HepG2 (cell line): ENCODE results near the gene ORC2. TPM values are rescaled to one million over a fixed set of nuclear protein-coding genes. Genes with fewer than 3 reads are reported as not detected.
A peak's percentile ranks its signal among the peaks of the same experiment; 100 is the strongest.

ENCODE experiments used
- ATAC-seq: fragments of 200-7000 bp; cut with Tn5 transposase; 3 replicates; pipeline ENCODE4 v1.9.1; 2020; ENCODE audit warnings: mild to moderate bottlenecking, moderate library complexity
- BruUV-seq: library from RNA; stranded (reverse); fragments of 400-500 nt; replicated peaks from 2 replicates; lab custom pipeline; 2021; lab: Mats Ljungman, UMichigan
- CTCF ChIA-PET: fragments of 300-600 bp; formaldehyde crosslinking; extraction: SDS; loops from one replicate; lab custom pipeline; 2021; ENCODE audit warnings: low total read pairs, inconsistent platforms, low intra/inter-chr PET ratio; lab: Yijun Ruan, JAX
- POLR2A ChIA-PET: fragments of 350-600 bp; sonication (Branson Sonifier 250); formaldehyde crosslinking; loops from one replicate; lab custom pipeline; 2020; ENCODE audit warnings: antibody characterized with exemption, inconsistent platforms; lab: Yijun Ruan, JAX
- DNase-seq: peaks from one replicate; pipeline ENCODE4 v3.0.0-alpha.2; 2015; ENCODE audit warnings: low spot score
- FAIRE-seq: peaks from 3 replicates; lab custom pipeline; 2011; peaks lifted over from hg19 to GRCh38; lab: Jason Lieb, UNC
- H2AFZ ChIP-seq: one replicate; pipeline ENCODE4 v1.6.1; 2011; ENCODE audit warnings: low read length, inconsistent platforms
- H3K27ac ChIP-seq: fragments of 300-600 bp; 3 replicates; pipeline ENCODE4 v1.8.0; 2011; ENCODE audit warnings: mixed run types, mild to moderate bottlenecking, mixed read lengths, low read length, inconsistent platforms; ENCODE audit not compliant: insufficient read depth; ENCODE audit errors: extremely low read length
- H3K27me3 ChIP-seq, 2 experiments: fragments of 200-600 bp in 1 of 2; 2 replicates in 1 of 2; 3 replicates in 1 of 2; pipeline versions ENCODE4 v1.6.0 to v1.8.0; 2011; ENCODE audit warnings: low read length in 2 of 2, mild to moderate bottlenecking in 2 of 2, moderate library complexity in 2 of 2, inconsistent platforms in 1 of 2; ENCODE audit not compliant: insufficient read depth in 2 of 2, control insufficient read depth in 1 of 2
- H3K36me3 ChIP-seq, 2 experiments: fragments of 200-600 bp in 1 of 2; replicated peaks in 1 of 2; 2 replicates in 1 of 2; 3 replicates in 1 of 2; pipeline versions ENCODE4 v1.5.1 to v1.8.0; 2011; ENCODE audit warnings: low read length in 2 of 2, inconsistent platforms in 1 of 2; ENCODE audit not compliant: insufficient read depth in 2 of 2, control insufficient read depth in 1 of 2
- H3K4me1 ChIP-seq: 2 replicates; pipeline ENCODE4 v1.5.1; 2012; ENCODE audit warnings: low read length, inconsistent platforms; ENCODE audit not compliant: insufficient read depth
- H3K4me2 ChIP-seq: 2 replicates; pipeline ENCODE4 v1.6.0; 2011; ENCODE audit warnings: low read depth, low read length, inconsistent platforms
- H3K4me3 ChIP-seq, 3 experiments: fragments of 200-600 bp in 1 of 3; sonication (generic), shearing (Covaris generic) in 1 of 3; replicated peaks in 1 of 3; 2 replicates each; pipeline ENCODE4 v1.5.1; 2011 to 2016; ENCODE audit warnings: low read length in 3 of 3, inconsistent platforms in 2 of 3, low read depth in 2 of 3, mild to moderate bottlenecking in 2 of 3, control low read depth in 1 of 3, mixed read lengths in 1 of 3; ENCODE audit not compliant: insufficient read depth in 1 of 3
- H3K79me2 ChIP-seq: one replicate; pipeline ENCODE4 v1.6.1; 2011; ENCODE audit warnings: low read length, inconsistent platforms; ENCODE audit not compliant: insufficient read depth
- H3K9ac ChIP-seq: 2 replicates; pipeline ENCODE4 v1.6.0; 2011; ENCODE audit warnings: mild to moderate bottlenecking, low read depth, low read length, inconsistent platforms; ENCODE audit not compliant: insufficient read depth
- H3K9me3 ChIP-seq: 2 replicates; pipeline ENCODE4 v1.5.1; 2012; ENCODE audit warnings: mild to moderate bottlenecking, low read length
- H4K20me1 ChIP-seq: 2 replicates; pipeline ENCODE4 v1.6.0; 2011; ENCODE audit warnings: inconsistent platforms, mild to moderate bottlenecking, low read length, moderate library complexity; ENCODE audit not compliant: insufficient read depth
- AKAP8 ChIP-seq: sonication (generic); formaldehyde crosslinking; IDR thresholded peaks from 2 replicates; pipeline ENCODE4 v1.5.1; 2020; ENCODE audit warnings: mild to moderate bottlenecking, missing genetic modification reagents
- GLMP ChIP-seq: sonication (generic); formaldehyde crosslinking; IDR thresholded peaks from 2 replicates; pipeline ENCODE4 v1.9.0; 2021; ENCODE audit warnings: missing genetic modification reagents, mild to moderate bottlenecking, borderline replicate concordance
- KMT2A ChIP-seq: sonication (generic); formaldehyde crosslinking; IDR thresholded peaks from 2 replicates; pipeline ENCODE4 v1.4.0; 2020; ENCODE audit warnings: missing genetic modification reagents
- STAT6 ChIP-seq: sonication (generic); formaldehyde crosslinking; IDR thresholded peaks from 2 replicates; pipeline ENCODE4 v1.4.0; 2020; ENCODE audit warnings: missing genetic modification reagents, mild to moderate bottlenecking, borderline replicate concordance
- ZKSCAN1 ChIP-seq: fragments of 150-350 bp; IDR thresholded peaks from 2 replicates; pipeline ENCODE4 v1.6.1; 2014; ENCODE audit warnings: low read length
- ZNF414 ChIP-seq: sonication (generic); formaldehyde crosslinking; IDR thresholded peaks from 2 replicates; pipeline ENCODE4 v1.5.0; 2020; ENCODE audit warnings: missing genetic modification reagents
- WGBS: methylation state at CpG from one replicate; pipeline ENCODE4 v1.1.6; 2017; ENCODE audit warnings: low lambda C conversion rate; 5-methylcytosine and 5-hydroxymethylcytosine counted together
- in situ Hi-C: cut with HindIII; loops from 2 replicates; pipeline ENCODE4 v1.10.0; 2017; ENCODE audit warnings: low pct_unique_long_range_greater_than_20kb; ENCODE audit not compliant: extremely low pct_ligation_motif_present
- intact Hi-C: fragments of 100-400 bp; cut with micrococcal nuclease; formaldehyde crosslinking; loops from one replicate; pipeline ENCODE4 v1.10.0; 2022; ENCODE audit not compliant: unreplicated experiment
- polyA plus RNA-seq, 8 experiments: library from polyadenylated mRNA; depleted of rRNA in 3 of 8; stranded (reverse) in 7 of 8; unstranded in 1 of 8; fragments of >200 nt; fragmentation: Illumina TruSeq in 4 of 8; extraction: Trizol in 4 of 8; gene quantifications; 2 replicates each; pipeline versions ENCODE4 v1.2.1 to v1.2.3, GENCODE V29; 2011 to 2016; ENCODE audit warnings: low read depth in 4 of 8, missing spikeins in 1 of 8, mixed read lengths in 1 of 8; ENCODE audit not compliant: insufficient read depth in 1 of 8
- total RNA-seq, 5 experiments: library from RNA; depleted of rRNA; stranded (reverse); fragments of >200 nt; fragmentation: Illumina TruSeq; extraction: Trizol; gene quantifications; 2 replicates each; pipeline ENCODE4 v1.2.3, GENCODE V29; 2016; ENCODE audit warnings: low read depth in 1 of 5

Gene ORC2
- total and polyA plus RNA-seq, 2 of the 13 experiments (the other 11 are each of a cell fraction or from before 2014, with no cell fraction given) = 19.3 to 73.5 TPM

- TF ChIP-seq ZKSCAN1 (no peak), GLMP (no peak)
Measured at GRCh38 chr2:200862532-200863000, 100.9 kb downstream of the ORC2 start (continued).

GRCh38 chr2:200861617-200862155 lies 101.8 kb downstream of the ORC2 start:
- BruUV-seq = no TSS peak
- Histone ChIP-seq H3K4me2 (peak overlapping the region; percentile 83), H3K79me2 (peaks cover 77% of the 10 kb centered on the region), H3K27ac (peak overlapping the region; percentile 7), H3K9ac (peak overlapping the region; percentile 100)
- in situ Hi-C loops = no loop called here
- WGBS = 51% methylated on average over 4 of the region's 4 CpGs
- POLR2A ChIA-PET = interaction anchor here (1.6 kb wide), 1 partner anchor 17 kb away, joined by 7 read pairs; no protein-coding TSS in a partner anchor
- 0 out of 2 replicates have a peak, but pooled peaks have one; percentile 12 for TF ChIP-seq STAT6 (CRISPR knock-in tag)
- 0 out of 2 replicates have a peak, but pooled peaks have one; percentile 14 for TF ChIP-seq KMT2A
- TF ChIP-seq ZNF414 (CRISPR knock-in tag) = 0 out of 2 replicates have a peak, but pooled peaks have one; percentile 28
- TF ChIP-seq AKAP8 (CRISPR knock-in tag) = no peak
- TF ChIP-seq, all 625 proteins: peak for 3
- FAIRE-seq = no peak
- peaks cover 12 to 45% of the 10 kb centered on the region in 2 experiments for H3K36me3 ChIP-seq
- H3K4me3 ChIP-seq = peak overlapping the region; percentile 67 to 99 (median 91); a peak in 5 of 6 replicates
- no peak for DNase-seq
- peaks cover 54% of the 10 kb centered on the region for H3K4me1 ChIP-seq
- no peak for ATAC-seq
- intact Hi-C loops = loop anchor here (2.0 to 5.0 kb wide), 2 partner anchors 34 to 49 kb away; no protein-coding TSS in a partner anchor
- H4K20me1 ChIP-seq = peaks cover 65% of the 10 kb centered on the region
- CTCF ChIA-PET = no interaction called here
- H2AFZ ChIP-seq = no peak overlapping the region
- no peaks in the 10 kb centered on the region; a peak in 1 of 5 replicates for H3K27me3 ChIP-seq
- H3K9me3 ChIP-seq = no peaks in the 10 kb centered on the region
